ENCODE results near the gene ASXL3.

ASXL3 gene

GRCh38 chr18:33716061-33716683, 138.2 kb downstream of the ASXL3 start:
- H3K4me3 ChIP-seq (replicated peaks; ENCODE audit: low read depth, low read length): no peak overlapping the region
- TF ChIP-seq CTCF (IDR thresholded peaks at IDR 0.05; ENCODE audit: insufficient read depth, low read length, poor library complexity, severe bottlenecking): no peak
- no peaks in the 10 kb centered on the region for H3K27me3 ChIP-seq (replicated peaks; ENCODE audit: control insufficient read depth, insufficient read depth, low read length)
- no peaks in the 10 kb centered on the region for H3K36me3 ChIP-seq (ENCODE audit: control insufficient read depth, insufficient read depth, low read length)
- peak; percentile 13 for DNase-seq (ENCODE audit: extremely low read depth, insufficient read length)

- Histone ChIP-seq H3K27me3 (replicated peaks; ENCODE audit: control insufficient read depth, insufficient read depth, low read length) (no peaks in the 10 kb centered on the region), H3K36me3 (ENCODE audit: control insufficient read depth, insufficient read depth, low read length) (no peaks in the 10 kb centered on the region), H3K4me3 (replicated peaks; ENCODE audit: low read depth, low read length) (no peak overlapping the region)
- no peak for TF ChIP-seq CTCF (IDR thresholded peaks at IDR 0.05; ENCODE audit: insufficient read depth, low read length, poor library complexity, severe bottlenecking)
- DNase-seq (ENCODE audit: extremely low read depth, insufficient read length): no peak
These were observed 139.3 kb downstream of the ASXL3 start for GRCh38 chr18:33717339-33717738.

- H3K27me3 ChIP-seq (replicated peaks; ENCODE audit: control insufficient read depth, insufficient read depth, low read length): no peaks in the 10 kb centered on the region
- TF ChIP-seq CTCF (IDR thresholded peaks at IDR 0.05; ENCODE audit: insufficient read depth, low read length, poor library complexity, severe bottlenecking): no peak
- no peak for DNase-seq (ENCODE audit: extremely low read depth, insufficient read length)
- no peak overlapping the region for H3K4me3 ChIP-seq (replicated peaks; ENCODE audit: low read depth, low read length)
- H3K36me3 ChIP-seq (ENCODE audit: control insufficient read depth, insufficient read depth, low read length): no peaks in the 10 kb centered on the region
These were observed 142.1 kb downstream of the ASXL3 start for GRCh38 chr18:33720133-33720532.

- Histone ChIP-seq H3K27me3 (replicated peaks; ENCODE audit: control insufficient read depth, insufficient read depth, low read length) (no peaks in the 10 kb centered on the region), H3K4me3 (replicated peaks; ENCODE audit: low read depth, low read length) (no peak overlapping the region), H3K36me3 (ENCODE audit: control insufficient read depth, insufficient read depth, low read length) (no peaks in the 10 kb centered on the region)
- no peak for DNase-seq (ENCODE audit: extremely low read depth, insufficient read length)
- no peak for TF ChIP-seq CTCF (IDR thresholded peaks at IDR 0.05; ENCODE audit: insufficient read depth, low read length, poor library complexity, severe bottlenecking)
These were observed 151.5 kb downstream of the ASXL3 start for GRCh38 chr18:33729556-33729955.

- no peak for DNase-seq (ENCODE audit: extremely low read depth, insufficient read length)
- no peaks in the 10 kb centered on the region for H3K36me3 ChIP-seq (ENCODE audit: control insufficient read depth, insufficient read depth, low read length)
These were observed 155.4 kb downstream of the ASXL3 start for GRCh38 chr18:33733376-33733775.

More at GRCh38 chr18:33733376-33733775, 155.4 kb downstream of the ASXL3 start:
- H3K4me3 ChIP-seq (replicated peaks; ENCODE audit: low read depth, low read length): no peak overlapping the region
- H3K27me3 ChIP-seq (replicated peaks; ENCODE audit: control insufficient read depth, insufficient read depth, low read length): no peaks in the 10 kb centered on the region
- TF ChIP-seq CTCF (IDR thresholded peaks at IDR 0.05; ENCODE audit: insufficient read depth, low read length, poor library complexity, severe bottlenecking): no peak

All from GM06990 (cell line).